Measurements from ENCODE around the gene HESX1. TPM values are rescaled to one million over a fixed set of nuclear protein-coding genes. Genes with fewer than 3 reads are reported as not detected.

Gene HESX1
- total and polyA plus RNA-seq, 7 experiments from 2014 or later = 0.40 TPM; not detected in 6

DNA sequence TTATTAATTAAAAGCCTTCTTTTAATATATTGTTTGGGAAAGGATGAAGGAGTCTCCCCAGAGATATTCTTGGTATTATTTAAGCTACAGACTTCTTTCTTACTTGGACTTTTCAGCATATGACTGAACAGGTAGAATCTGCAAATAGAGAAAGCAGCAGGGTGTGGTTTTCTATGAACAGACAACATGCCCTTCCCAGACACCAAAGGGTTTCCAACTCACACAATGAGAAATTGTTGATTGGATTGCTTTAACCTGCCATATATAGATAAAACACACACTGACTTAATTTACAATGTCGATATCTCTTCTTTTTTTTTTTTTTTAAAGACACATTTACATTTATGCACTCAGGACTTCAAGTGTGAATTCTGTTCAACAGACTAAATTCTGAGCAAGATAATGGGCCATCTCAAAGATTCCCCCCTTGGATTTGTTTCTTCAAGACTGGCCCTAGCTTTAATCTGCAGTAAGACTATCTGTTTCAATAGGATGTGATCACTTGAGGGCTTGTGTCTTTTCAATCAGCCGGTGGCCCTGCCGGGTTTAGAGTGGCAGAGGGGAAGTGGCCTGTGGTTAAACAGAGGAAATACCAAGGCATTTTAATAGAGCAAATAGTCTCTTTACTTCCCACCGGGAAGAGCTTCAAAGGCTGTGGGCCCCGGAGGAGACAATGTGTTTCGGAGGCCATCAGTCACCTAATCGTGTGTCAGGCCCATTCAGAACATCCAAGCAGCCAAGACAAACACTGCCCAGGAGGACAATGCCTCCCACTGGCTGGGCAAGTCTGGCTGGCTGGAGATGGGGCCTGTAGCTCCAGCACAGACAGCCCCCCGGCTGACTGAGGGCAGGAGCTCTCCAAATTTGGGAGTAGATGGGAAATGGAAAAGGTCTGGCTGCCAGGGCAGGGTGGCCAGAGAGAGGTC, 40.7 kb downstream of the HESX1 start:
- CTCF ChIA-PET = interaction anchor here (0.6 kb wide), 1 partner anchor 1058 kb away, joined by 4 read pairs; no protein-coding TSS in a partner anchor
- POLR2A ChIA-PET = interaction anchor here (0.7 kb wide), 1 partner anchor 18 kb away, joined by 3 read pairs; no protein-coding TSS in a partner anchor
- Mint-ChIP-seq H3K9me3 (peaks cover 0 to 2% (median 0%) of the 10 kb centered on the region in 11 donors), H3K27me3 (peaks cover 54 to 81% (median 64%) of the 10 kb centered on the region in 5 donors), H3K4me3 (peak overlapping the region in 1 of 10 donors; percentile 5), H3K4me1 (peaks cover 8 to 20% (median 13%) of the 10 kb centered on the region in 7 donors), H3K36me3 (peaks cover 0 to 4% (median 0%) of the 10 kb centered on the region in 5 donors), H3K27ac (no peak overlapping the region)
- no peaks in the 10 kb centered on the region for H3K9me3 ChIP-seq (ENCODE audit: control insufficient read depth in 2 of 3, low read length in 3 of 3)
- no peaks in the 10 kb centered on the region for H3K36me3 ChIP-seq (ENCODE audit: control insufficient read depth in 2 of 3, insufficient read depth in 3 of 3, low read length in 3 of 3)
- no peaks in the 10 kb centered on the region for H3K27me3 ChIP-seq (ENCODE audit: control insufficient read depth in 2 of 2, insufficient read depth in 2 of 2, low read length in 2 of 2)
- H3K4me3 ChIP-seq (ENCODE audit: low read length) = no peak overlapping the region
- intact Hi-C loops (cut with micrococcal nuclease) = no loop called here
- no peak overlapping the region for H3K27ac ChIP-seq (ENCODE audit: low read depth, low read length)
- ATAC-seq (peak; percentile 40), DNase-seq (no peak)
- H3K4me1 ChIP-seq (ENCODE audit: control insufficient read depth in 2 of 2, insufficient read depth in 2 of 2, low read length in 2 of 2) = peaks cover 0 to 5% of the 10 kb centered on the region in 2 donors

DNA sequence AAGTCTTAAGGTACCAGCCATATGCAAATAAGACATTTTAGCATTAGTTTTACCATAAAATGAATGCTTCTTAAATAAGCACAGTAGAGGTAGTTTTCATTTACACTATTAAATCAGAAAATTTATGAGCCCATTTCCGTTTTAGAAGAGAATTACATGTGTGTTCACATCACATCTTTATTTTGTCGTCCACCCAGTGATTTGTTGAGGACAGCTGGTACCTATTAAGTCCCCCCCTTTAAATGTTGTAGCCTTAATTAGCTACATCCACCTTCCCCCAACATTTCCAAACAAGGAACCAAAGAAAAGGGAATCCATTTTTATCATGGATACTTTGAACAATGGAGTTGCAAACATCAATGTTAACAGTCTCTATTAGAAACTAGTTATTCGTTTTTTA, 41.5 kb downstream of the HESX1 start:
- Histone ChIP-seq H3K27me3 (ENCODE audit: control insufficient read depth in 2 of 2, insufficient read depth in 2 of 2, low read length in 2 of 2) (no peaks in the 10 kb centered on the region), H3K9me3 (ENCODE audit: control insufficient read depth in 2 of 3, low read length in 3 of 3) (no peaks in the 10 kb centered on the region), H3K36me3 (ENCODE audit: control insufficient read depth in 2 of 3, insufficient read depth in 3 of 3, low read length in 3 of 3) (no peaks in the 10 kb centered on the region), H3K4me3 (ENCODE audit: low read length) (no peak overlapping the region), H3K27ac (ENCODE audit: low read depth, low read length) (no peak overlapping the region), H3K4me1 (ENCODE audit: control insufficient read depth in 2 of 2, insufficient read depth in 2 of 2, low read length in 2 of 2) (peaks cover 0 to 5% of the 10 kb centered on the region in 2 donors)
- intact Hi-C loops (cut with micrococcal nuclease) = no loop called here
- H3K27me3 Mint-ChIP-seq = peaks cover 50 to 77% (median 59%) of the 10 kb centered on the region in 5 donors
- no peak overlapping the region for H3K27ac Mint-ChIP-seq
- peaks cover 0 to 4% (median 0%) of the 10 kb centered on the region in 5 donors for H3K36me3 Mint-ChIP-seq
- ATAC-seq = no peak
- peaks cover 7 to 16% (median 11%) of the 10 kb centered on the region in 7 donors for H3K4me1 Mint-ChIP-seq
- DNase-seq = no peak
- H3K4me3 Mint-ChIP-seq = no peak overlapping the region
- peaks cover 0 to 2% (median 0%) of the 10 kb centered on the region in 11 donors for H3K9me3 Mint-ChIP-seq
- ChIA-PET POLR2A (no interaction called here), CTCF (no interaction called here)

DNA sequence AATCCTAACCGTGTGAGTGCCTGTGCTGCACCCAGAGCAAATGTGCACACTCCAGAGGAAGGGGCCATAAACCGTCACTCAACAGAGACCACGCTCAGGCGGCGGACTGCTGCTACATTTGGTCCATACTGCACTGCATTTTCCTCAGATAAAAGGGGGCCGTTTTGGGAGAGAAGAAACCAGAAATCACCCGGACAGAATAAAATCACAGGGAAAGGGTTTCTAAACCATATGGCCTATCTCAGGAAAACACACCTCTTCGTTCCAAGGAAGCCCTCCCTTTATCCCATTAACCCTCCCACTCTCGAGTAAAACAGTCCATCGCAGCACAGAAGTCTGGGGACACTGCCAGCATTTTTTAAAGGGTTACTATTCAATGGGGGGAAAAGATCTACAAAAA, 42.2 kb downstream of the HESX1 start:
- DNase-seq (no peak), ATAC-seq (no peak)
- Histone ChIP-seq H3K36me3 (ENCODE audit: control insufficient read depth in 2 of 3, insufficient read depth in 3 of 3, low read length in 3 of 3) (no peaks in the 10 kb centered on the region), H3K4me1 (ENCODE audit: control insufficient read depth in 2 of 2, insufficient read depth in 2 of 2, low read length in 2 of 2) (peaks cover 0 to 5% of the 10 kb centered on the region in 2 donors), H3K27me3 (ENCODE audit: control insufficient read depth in 2 of 2, insufficient read depth in 2 of 2, low read length in 2 of 2) (no peaks in the 10 kb centered on the region), H3K4me3 (ENCODE audit: low read length) (no peak overlapping the region), H3K9me3 (ENCODE audit: control insufficient read depth in 2 of 3, low read length in 3 of 3) (no peaks in the 10 kb centered on the region), H3K27ac (ENCODE audit: low read depth, low read length) (no peak overlapping the region)
- Mint-ChIP-seq H3K4me1 (peaks cover 7 to 13% (median 11%) of the 10 kb centered on the region in 7 donors), H3K9me3 (no peaks in the 10 kb centered on the region), H3K36me3 (peaks cover 0 to 4% (median 0%) of the 10 kb centered on the region in 5 donors), H3K4me3 (no peak overlapping the region), H3K27me3 (peaks cover 45 to 74% (median 52%) of the 10 kb centered on the region in 5 donors), H3K27ac (no peak overlapping the region)
- ChIA-PET CTCF (no interaction called here), POLR2A (no interaction called here)
- intact Hi-C loops (cut with micrococcal nuclease) = no loop called here

DNA sequence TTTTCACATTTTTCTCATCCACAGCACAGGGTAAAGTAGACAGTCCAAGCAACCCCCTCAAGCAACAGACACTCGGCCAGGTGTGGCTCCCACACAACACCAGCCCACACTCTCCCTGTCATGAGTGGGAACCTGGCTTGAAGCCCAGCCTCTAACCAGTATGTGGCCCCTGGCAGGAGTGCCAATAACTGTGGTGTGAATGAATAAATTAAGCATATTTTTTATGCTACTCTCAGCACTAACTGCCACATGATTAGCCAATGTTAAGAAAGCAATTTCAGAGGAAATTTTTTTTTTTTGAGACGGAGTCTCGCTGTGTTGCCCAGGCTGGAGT, 44.5 kb downstream of the HESX1 start:
- Mint-ChIP-seq H3K36me3 (no peaks in the 10 kb centered on the region), H3K4me3 (no peak overlapping the region), H3K27ac (no peak overlapping the region), H3K9me3 (no peaks in the 10 kb centered on the region), H3K4me1 (peaks cover 7 to 12% (median 10%) of the 10 kb centered on the region in 7 donors), H3K27me3 (peaks cover 28 to 75% (median 45%) of the 10 kb centered on the region in 5 donors)
- H3K4me1 ChIP-seq (ENCODE audit: control insufficient read depth in 2 of 2, insufficient read depth in 2 of 2, low read length in 2 of 2) = peaks cover 0 to 5% of the 10 kb centered on the region in 2 donors
- H3K4me3 ChIP-seq (ENCODE audit: low read length) = no peak overlapping the region
- ChIA-PET CTCF (no interaction called here), POLR2A (no interaction called here)
- H3K9me3 ChIP-seq (ENCODE audit: control insufficient read depth in 2 of 3, low read length in 3 of 3) = no peaks in the 10 kb centered on the region
- intact Hi-C loops (cut with micrococcal nuclease) = no loop called here
- no peaks in the 10 kb centered on the region for H3K36me3 ChIP-seq (ENCODE audit: control insufficient read depth in 2 of 3, insufficient read depth in 3 of 3, low read length in 3 of 3)
- no peak for ATAC-seq
- DNase-seq = no peak
- H3K27ac ChIP-seq (ENCODE audit: low read depth, low read length) = no peak overlapping the region
- H3K27me3 ChIP-seq (ENCODE audit: control insufficient read depth in 2 of 2, insufficient read depth in 2 of 2, low read length in 2 of 2) = no peaks in the 10 kb centered on the region

DNA sequence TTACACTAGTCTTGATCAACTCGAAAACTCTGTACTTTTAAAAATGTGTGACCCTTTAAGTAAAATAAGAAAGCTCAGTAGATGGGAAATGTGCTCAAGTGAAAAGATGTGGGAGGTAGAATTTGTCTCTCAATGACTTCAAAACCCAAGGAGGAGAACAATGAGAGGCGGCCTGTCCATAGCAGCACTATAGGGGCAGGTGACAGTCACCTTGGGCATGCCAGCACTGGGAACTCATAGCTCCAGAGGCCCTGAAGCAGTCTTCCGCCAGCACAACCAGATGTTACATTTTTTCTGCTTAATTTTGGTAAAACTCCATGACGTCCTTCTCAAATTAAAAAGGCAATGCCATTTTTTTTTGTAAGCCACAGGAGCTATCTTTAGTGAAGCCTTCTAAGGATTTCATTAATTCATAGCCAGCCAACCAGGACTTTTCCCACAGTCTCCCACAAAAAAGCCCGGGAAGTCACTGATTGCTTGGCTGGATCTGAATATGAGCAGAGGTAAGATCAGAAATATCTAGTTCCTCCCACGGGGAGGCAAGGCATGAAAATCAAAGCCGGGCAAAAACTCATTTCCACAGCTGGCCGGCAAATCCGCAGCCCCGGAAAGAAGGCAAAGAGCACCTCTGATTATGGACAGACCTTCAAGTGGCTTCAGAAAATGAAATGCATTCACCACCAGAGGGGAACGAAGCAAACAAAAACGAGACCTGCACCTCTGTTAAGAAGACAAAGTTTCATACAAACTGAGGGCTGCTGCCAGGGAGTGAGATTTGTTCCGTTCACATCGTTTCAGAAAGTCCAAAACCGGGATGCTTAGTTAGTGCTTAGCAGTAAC, 45.1 kb downstream of the HESX1 start:
- CTCF ChIA-PET = no interaction called here
- H3K27me3 Mint-ChIP-seq = peaks cover 25 to 71% (median 41%) of the 10 kb centered on the region in 5 donors
- H3K9me3 Mint-ChIP-seq = no peaks in the 10 kb centered on the region
- POLR2A ChIA-PET = no interaction called here
- Histone ChIP-seq H3K9me3 (ENCODE audit: control insufficient read depth in 2 of 3, low read length in 3 of 3) (no peaks in the 10 kb centered on the region), H3K4me1 (ENCODE audit: control insufficient read depth in 2 of 2, insufficient read depth in 2 of 2, low read length in 2 of 2) (peaks cover 0 to 5% of the 10 kb centered on the region in 2 donors), H3K36me3 (ENCODE audit: control insufficient read depth in 2 of 3, insufficient read depth in 3 of 3, low read length in 3 of 3) (no peaks in the 10 kb centered on the region), H3K4me3 (ENCODE audit: low read length) (no peak overlapping the region), H3K27ac (ENCODE audit: low read depth, low read length) (no peak overlapping the region), H3K27me3 (ENCODE audit: control insufficient read depth in 2 of 2, insufficient read depth in 2 of 2, low read length in 2 of 2) (no peaks in the 10 kb centered on the region)
- H3K36me3 Mint-ChIP-seq = no peaks in the 10 kb centered on the region
- H3K4me3 Mint-ChIP-seq = no peak overlapping the region
- H3K4me1 Mint-ChIP-seq = peaks cover 7 to 12% (median 10%) of the 10 kb centered on the region in 7 donors
- intact Hi-C loops (cut with micrococcal nuclease) = no loop called here
- DNase-seq (no peak), ATAC-seq (no peak)
- H3K27ac Mint-ChIP-seq = no peak overlapping the region

DNA sequence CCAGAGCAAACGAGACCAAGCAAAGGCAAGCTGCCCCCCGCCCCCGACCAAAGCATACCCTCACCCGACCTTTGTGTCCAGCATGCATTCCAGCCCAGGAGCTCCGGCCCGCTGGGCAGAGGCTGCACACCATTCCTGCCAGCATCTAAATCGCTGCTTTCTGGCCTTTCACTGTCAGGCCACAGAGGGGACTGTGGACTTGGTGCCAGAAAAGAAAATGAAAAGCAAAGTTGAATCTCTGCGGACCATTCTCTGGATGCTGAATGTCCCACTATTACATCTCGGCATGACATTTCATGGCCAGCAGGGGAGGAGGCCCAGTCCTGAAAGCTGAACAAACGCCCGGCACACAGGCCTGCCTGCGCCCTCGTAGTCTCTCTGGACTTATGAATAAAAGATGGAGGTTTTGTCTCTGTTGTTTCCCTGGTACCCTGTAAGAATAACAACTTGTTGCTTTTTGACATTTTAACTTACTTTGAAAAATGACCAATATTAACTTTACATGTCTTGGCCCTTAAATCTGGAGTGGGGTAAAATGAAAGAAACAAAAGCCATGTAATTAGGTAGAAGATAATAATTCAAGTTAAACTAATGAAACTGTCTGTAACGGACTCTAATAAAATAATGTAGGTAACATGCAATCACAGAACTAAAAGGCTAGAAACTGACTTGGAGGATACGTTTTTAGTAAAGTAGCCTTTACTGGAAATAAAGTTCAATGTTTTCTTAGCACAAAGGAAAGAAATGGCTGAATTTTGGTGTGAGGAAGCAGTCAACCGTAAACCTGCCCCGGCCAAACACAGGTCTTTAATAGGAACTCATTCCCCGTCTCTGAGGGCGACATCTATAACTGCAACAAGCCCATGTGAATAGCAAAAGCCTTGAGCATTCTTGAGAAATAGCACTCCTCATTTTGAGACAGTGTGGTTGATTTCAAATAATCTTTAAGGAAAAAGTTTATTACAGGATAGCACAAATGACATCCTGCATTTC, 47.3 kb downstream of the HESX1 start:
- no peaks in the 10 kb centered on the region for H3K27me3 ChIP-seq (ENCODE audit: control insufficient read depth in 2 of 2, insufficient read depth in 2 of 2, low read length in 2 of 2)
- no peaks in the 10 kb centered on the region for H3K9me3 ChIP-seq (ENCODE audit: control insufficient read depth in 2 of 3, low read length in 3 of 3)
- no peak for DNase-seq
- ChIA-PET POLR2A (no interaction called here), CTCF (no interaction called here)
- H3K4me3 Mint-ChIP-seq = no peak overlapping the region
- no peak overlapping the region for H3K27ac ChIP-seq (ENCODE audit: low read depth, low read length)
- no peaks in the 10 kb centered on the region for H3K36me3 ChIP-seq (ENCODE audit: control insufficient read depth in 2 of 3, insufficient read depth in 3 of 3, low read length in 3 of 3)
- H3K4me1 ChIP-seq (ENCODE audit: control insufficient read depth in 2 of 2, insufficient read depth in 2 of 2, low read length in 2 of 2) = no peaks in the 10 kb centered on the region
- H3K9me3 Mint-ChIP-seq = no peaks in the 10 kb centered on the region
- no peak overlapping the region for H3K4me3 ChIP-seq (ENCODE audit: low read length)
- H3K27ac Mint-ChIP-seq = no peak overlapping the region
- no peaks in the 10 kb centered on the region for H3K36me3 Mint-ChIP-seq
- intact Hi-C loops (cut with micrococcal nuclease) = no loop called here
- peaks cover 21 to 67% (median 35%) of the 10 kb centered on the region in 5 donors for H3K27me3 Mint-ChIP-seq
- ATAC-seq = no peak
- no peaks in the 10 kb centered on the region for H3K4me1 Mint-ChIP-seq
